VCaP (cell line): ENCODE measurements around the gene SPAG9.

Experiments used
- H3K27ac ChIP-seq: fragments of 450-650 bp; 2 replicates; pipeline ENCODE4 v1.5.1; 2017
- TF ChIP-seq, protein P1 (sequence below): fragments of 450-650 bp; conservative IDR thresholded peaks from 2 replicates; pipeline ENCODE4 v1.5.1; 2017; ENCODE audit warnings: mild to moderate bottlenecking, moderate library complexity

SPAG9 gene

DNA sequence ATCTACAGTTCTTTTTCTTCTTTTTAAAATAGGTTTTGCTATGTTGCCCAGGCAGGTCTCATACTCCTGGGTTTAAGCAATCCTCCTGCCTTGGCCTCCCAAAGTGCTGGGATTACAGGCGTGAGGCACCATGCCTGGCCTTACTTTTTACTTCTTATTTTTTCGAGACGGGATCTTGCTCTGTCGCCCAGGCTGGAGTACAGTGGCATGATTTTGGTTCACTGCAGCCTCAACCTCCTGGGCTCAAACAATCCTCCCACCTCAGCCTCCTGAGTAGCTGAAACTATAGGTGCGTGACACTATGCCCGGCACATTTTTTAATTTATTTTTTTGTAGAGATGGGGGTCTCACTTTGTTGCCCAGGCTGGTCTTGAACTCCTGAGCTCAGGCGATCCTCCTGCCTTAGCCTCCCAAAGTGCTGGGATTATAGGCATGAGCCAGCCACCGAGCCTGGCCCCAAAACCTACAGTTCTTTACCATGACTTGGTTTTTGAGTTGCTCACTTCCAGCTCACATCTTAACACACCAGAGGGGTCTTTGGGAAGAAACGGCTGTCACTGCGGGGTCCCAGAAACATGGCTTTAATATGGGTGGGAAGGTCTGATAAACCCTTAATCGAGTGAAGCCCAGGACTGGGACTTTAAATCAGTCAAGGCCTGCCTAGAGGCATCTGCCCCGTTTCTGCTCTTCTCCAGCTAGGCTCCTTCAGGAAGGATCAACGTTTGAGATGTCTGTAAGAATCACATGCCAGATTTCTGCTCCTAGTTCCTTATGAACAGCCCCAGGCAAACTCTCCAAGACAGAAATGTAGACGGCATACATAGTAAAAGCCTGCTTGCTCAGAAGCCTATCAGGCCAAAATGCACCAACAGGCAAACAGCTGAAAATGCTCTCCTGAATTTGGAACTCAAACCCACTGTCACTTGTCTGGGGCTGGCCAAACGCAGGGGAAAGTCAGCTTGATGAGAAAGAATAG is 162.8 kb downstream of the SPAG9 start:
- no peak overlapping the region for H3K27ac ChIP-seq
- TF ChIP-seq, protein P1, sequence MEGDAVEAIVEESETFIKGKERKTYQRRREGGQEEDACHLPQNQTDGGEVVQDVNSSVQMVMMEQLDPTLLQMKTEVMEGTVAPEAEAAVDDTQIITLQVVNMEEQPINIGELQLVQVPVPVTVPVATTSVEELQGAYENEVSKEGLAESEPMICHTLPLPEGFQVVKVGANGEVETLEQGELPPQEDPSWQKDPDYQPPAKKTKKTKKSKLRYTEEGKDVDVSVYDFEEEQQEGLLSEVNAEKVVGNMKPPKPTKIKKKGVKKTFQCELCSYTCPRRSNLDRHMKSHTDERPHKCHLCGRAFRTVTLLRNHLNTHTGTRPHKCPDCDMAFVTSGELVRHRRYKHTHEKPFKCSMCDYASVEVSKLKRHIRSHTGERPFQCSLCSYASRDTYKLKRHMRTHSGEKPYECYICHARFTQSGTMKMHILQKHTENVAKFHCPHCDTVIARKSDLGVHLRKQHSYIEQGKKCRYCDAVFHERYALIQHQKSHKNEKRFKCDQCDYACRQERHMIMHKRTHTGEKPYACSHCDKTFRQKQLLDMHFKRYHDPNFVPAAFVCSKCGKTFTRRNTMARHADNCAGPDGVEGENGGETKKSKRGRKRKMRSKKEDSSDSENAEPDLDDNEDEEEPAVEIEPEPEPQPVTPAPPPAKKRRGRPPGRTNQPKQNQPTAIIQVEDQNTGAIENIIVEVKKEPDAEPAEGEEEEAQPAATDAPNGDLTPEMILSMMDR = no peak

DNA sequence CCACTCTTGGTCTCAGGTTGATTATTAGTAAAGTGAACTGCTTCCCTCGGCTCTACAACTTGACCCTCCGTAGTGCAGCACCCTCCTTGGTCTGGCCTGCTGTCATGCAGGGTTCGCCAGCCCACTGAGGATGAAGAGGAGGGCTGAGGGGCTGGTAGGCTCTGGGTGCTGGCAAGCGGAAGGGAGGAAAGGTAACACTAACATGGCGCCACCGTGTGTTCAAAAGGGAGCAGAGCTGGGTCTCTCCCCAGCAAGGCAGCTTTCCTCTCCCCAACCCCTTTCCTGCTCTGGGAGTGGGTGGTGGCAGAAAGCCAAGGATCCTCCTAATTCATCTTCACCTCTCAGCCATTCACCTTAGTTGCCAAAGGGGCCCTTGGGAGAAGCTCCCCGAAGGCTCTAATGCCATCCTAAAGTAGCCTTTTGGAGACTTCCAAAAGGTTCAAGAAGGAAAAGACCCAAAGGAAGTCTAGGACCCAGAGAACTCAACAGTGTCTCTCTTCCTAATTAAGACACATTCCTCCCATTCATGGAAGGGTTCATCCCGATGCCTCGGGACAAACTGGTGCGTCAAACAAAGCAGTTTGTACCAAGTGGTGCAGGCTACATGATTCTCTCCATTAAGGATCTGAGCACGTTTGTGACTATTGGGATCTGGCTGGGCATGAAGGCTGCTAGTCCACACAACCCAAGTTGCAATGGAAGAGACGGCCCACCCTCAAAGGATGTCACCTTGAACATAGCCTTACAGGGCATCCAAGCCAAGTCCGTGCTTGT is 163.7 kb downstream of the SPAG9 start:
- no peak overlapping the region for H3K27ac ChIP-seq
- TF ChIP-seq, protein P1 = peak; percentile 65

DNA sequence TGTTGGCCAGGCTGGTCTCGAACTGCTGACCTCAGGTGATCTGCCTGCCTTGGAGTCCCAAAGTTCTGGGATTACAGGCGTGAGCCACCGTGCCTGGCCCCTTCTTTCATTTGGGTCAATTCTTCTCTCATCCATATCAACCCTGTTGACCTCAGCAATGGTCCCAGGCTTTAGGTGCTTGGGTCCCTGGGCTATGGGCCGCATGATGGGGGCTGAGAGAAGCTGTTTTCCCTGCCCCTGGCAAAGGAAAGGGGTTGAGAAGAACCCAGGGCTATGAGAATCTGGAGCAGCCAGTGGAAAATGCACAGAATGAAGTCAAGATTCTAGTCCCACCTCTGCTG is 164.3 kb downstream of the SPAG9 start:
- TF ChIP-seq, protein P1 = no peak
- peak overlapping the region; percentile 84; the same call in 1 of the 2 replicates for H3K27ac ChIP-seq

DNA sequence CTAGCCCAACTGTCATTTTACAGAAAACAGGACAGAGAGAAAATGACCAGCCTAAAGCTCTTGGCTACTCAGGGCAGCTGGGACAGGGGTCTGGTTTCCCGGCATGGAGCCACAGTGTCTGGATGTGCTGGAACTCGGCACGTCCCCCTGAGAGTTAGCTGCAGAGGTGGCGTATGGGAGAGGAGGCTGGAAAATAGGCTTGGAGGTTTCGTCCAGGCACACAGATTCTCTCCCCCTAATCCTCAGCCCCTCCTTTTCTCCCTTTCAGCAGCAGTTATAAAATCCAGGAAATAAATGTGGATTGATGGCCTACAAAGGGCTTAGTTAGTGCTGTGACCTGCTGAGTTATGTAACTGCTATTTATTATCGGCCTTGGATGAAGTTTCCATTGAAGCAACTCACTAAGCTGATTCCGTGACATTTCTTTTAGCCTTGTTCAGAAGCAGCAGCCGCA is 165.0 kb downstream of the SPAG9 start:
- H3K27ac ChIP-seq = peak overlapping the region; percentile 84; the same call in 1 of the 2 replicates
- TF ChIP-seq, protein P1 = no peak

DNA sequence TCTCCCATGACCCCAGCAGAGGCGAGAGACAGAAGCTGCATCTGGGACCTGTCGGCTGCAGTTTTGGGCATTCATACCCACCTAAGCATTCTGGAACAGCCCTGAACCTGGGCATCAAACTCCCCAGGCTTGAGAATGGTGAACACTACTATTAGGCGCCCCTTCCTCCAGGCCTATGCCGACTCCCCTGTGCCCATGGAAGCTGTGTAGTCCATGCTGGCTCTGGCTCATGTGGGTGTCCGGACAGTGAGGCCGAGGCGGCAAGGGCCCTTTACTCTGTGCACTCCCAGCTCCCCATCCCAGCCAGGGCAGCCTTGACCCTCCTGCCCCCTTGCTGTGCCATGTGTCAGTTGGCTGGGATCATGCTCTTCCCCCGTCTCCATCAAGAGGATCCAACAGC is 165.5 kb downstream of the SPAG9 start:
- TF ChIP-seq, protein P1 = no peak
- peak overlapping the region; percentile 84 for H3K27ac ChIP-seq

DNA sequence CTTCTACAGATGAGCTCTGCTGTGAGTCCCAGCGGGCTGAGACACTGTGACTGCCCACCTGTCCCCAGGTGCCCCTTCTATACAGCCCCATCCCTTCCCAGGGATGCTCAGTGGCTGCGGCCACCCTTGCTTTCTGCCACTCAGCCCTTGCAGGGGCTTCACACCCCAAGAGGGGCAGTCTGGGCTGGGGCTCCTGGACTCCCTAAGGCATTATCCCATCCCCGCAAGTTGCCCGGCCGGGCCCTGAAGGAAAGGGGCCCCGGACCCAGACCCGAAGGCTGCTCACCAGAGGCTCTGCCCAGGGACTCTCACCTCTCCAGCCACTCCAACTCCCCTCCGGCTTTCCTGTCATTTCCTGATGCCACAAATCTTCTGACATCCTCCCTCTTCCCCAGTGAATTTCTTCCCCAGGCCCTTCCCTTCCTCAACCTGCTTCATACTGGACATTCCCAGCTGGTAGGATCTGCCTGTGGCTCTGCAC is 166.0 kb downstream of the SPAG9 start:
- peak overlapping the region; percentile 84 for H3K27ac ChIP-seq
- TF ChIP-seq, protein P1 = no peak
